GM12892 (cell line): ENCODE results near the gene GRK1.

Source experiments
- POLR2A ChIP-seq: IDR thresholded peaks from 2 replicates; pipeline ENCODE4 v1.6.1; 2011; ENCODE audit warnings: low read depth, low read length, control low read depth
- POLR2AphosphoS5 ChIP-seq: IDR thresholded peaks from 2 replicates; pipeline ENCODE4 v1.6.1; 2011; ENCODE audit warnings: low read depth, low read length, control low read depth

DNA sequence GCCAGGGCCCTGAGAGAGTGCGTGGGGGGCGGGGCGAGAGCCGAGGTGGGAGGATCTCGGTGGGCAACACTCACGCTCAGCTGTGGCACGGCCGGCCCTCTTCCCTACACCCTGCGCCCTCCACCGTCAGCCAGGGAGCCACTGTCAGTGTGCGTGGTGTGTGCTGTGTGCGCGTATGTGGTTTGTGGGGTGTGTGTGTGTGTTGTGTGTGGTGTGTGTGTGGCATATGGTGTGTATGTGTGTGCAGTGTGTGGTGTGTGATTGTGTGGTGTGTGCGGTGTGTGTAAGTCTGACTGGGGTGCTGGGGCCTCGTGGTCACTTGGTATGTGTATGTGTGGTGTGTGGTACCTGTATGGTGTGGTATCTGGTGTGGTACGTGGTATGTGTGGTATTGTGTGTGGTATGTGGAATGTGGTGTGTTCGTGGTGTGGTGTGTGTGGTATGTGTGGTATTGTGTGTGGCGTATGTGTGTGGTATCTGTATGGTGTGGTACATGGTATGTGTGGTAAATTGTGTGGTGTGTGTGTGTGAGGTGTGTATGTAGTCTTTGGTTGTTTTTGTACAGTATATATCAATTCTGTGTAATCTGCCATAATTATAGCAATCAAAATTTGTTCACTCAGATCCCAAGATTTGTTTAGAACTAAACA lies 5.1 kb downstream of the GRK1 start:
- no peak for TF ChIP-seq POLR2AphosphoS5
- TF ChIP-seq POLR2A: no peak
